AG10803 (cell line): Measurements from ENCODE around the gene FNDC3B.

Experiments
- DNase-seq: peaks from one replicate; pipeline ENCODE4 v3.0.0; 2010; ENCODE audit warnings: low read depth
- H3K4me3 ChIP-seq: 2 replicates; pipeline ENCODE4 v1.5.1; 2011; ENCODE audit warnings: mild to moderate bottlenecking, low read length, control low read depth
- TF ChIP-seq, protein P1 (sequence below): conservative IDR thresholded peaks from 2 replicates; pipeline ENCODE4 v1.5.1; 2011; ENCODE audit warnings: mild to moderate bottlenecking, low read length, control low read depth, inconsistent platforms

Gene FNDC3B

DNA sequence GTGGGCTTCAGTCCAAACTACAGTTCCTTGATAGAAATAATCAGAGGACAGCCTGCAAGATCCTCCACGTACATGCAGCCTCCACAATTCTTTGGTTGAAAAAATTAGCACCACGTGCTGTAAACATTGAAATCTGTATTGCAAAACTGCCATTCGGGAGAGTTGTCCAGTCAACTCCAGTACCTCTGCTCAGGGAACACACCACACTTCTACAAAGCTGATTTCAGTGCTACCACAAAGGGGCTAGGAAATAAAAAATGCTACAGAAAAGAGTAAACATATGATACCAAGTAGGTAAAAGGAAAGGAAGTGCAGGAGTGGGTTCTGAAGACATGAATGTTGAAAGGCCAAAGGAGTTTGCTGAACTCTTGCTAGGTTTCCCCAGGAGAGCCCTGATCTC lies 368.5 kb downstream of the FNDC3B start:
- TF ChIP-seq, protein P1, sequence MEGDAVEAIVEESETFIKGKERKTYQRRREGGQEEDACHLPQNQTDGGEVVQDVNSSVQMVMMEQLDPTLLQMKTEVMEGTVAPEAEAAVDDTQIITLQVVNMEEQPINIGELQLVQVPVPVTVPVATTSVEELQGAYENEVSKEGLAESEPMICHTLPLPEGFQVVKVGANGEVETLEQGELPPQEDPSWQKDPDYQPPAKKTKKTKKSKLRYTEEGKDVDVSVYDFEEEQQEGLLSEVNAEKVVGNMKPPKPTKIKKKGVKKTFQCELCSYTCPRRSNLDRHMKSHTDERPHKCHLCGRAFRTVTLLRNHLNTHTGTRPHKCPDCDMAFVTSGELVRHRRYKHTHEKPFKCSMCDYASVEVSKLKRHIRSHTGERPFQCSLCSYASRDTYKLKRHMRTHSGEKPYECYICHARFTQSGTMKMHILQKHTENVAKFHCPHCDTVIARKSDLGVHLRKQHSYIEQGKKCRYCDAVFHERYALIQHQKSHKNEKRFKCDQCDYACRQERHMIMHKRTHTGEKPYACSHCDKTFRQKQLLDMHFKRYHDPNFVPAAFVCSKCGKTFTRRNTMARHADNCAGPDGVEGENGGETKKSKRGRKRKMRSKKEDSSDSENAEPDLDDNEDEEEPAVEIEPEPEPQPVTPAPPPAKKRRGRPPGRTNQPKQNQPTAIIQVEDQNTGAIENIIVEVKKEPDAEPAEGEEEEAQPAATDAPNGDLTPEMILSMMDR, result no peak
- no peak for DNase-seq
- no peak overlapping the region for H3K4me3 ChIP-seq

DNA sequence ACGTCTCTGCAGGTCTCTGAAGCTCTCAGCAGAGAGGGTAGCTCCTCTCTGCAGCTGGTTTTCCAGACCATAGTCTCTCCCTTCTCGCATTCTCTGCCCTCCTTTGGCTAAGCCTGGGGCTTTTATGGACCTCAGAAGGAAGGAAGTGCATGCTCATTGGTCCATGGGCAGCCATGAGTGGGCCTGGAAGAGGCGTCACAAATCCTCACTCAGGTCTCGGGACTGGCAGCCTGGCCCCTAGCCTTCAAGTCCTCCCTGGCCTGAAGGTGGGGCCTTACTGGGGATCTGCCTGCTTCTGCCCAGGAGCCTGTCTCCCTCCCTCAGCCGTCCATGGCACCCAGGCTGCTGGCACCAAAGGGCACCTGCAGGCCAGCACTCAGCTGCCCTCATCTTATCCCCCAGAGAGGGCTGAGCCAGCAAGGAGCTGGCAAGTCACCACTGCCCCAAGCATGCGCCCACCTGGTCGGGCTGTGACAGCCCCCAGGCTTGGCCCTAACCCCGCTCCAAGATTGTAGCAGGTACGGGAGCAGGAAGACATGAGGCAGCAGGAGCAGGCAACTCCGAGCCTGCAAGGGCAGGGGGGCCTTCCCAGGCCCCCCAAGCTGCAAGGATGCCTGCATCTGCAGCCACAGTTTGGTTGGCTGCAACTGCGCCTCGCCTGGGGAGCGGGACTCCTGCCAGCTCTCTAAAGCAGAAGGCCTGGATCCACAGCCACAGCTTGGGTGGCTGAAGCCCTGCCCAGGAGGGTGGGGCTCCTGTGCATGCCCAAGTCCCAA lies 371.5 kb downstream of the FNDC3B start:
- DNase-seq, result no peak
- TF ChIP-seq, protein P1, result no peak
- no peak overlapping the region for H3K4me3 ChIP-seq

DNA sequence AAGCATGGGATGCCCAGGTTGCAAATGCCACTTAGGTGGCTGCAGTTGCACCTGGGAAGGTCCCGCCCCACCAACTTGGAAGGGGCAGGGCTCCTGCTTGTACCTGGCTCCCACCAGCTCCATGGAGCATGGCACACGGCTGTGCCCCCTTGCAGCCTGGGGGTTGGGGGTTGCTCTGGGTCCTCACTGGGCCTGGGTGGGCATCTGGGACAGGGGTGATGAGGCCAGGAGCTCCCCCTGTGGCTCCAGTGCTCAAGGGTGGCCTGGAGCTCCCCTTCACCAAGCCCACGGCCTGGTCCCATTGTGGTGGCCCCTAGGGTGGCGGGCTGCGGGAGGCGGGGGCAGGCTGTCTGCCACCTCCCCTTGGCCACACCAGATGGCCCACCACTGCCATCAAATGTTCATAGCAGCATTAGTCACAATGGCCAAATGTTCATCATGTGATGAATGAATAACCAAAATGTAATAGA lies 372.1 kb downstream of the FNDC3B start:
- TF ChIP-seq, protein P1, result no peak
- no peak overlapping the region for H3K4me3 ChIP-seq
- no peak for DNase-seq

DNA sequence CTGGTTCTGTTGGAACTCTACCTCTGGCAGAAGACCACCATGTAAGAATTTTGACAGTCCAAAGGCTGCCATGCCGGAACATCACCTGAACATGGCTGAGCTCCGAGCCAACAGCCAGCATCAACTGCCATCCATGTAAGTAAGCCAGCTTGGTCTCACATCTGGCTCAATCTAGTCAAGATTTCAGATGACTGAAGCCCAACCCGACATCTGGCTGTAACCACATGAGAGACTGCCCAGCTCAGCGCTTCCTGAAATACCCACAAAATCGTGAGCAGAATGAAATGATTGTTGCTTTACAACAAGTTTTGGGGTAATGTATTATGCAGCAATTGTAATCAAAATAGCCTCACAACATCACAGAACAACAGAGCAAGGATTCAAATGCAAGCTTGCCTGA lies 375.9 kb downstream of the FNDC3B start:
- TF ChIP-seq, protein P1, result no peak

DNA sequence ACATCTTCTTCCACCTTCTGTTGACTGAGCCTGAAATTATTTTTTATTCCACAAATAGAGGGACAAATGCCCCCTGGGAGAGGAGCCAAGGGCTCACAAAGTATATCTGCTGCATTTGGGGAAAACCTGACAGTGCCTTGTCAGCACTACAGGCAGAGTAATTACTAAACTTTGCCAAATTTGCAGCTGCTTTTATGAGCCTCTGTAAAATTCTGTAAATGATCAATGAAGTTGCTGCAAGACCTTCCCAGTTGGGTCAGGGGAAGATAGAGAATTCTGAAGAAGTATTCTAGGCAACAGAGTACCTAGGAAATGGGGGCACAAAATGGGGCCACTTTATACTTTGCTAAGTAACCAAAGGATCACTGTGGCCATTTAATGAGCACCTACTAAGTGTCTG lies 398.3 kb downstream of the FNDC3B start:
- TF ChIP-seq, protein P1, result no peak
- H3K4me3 ChIP-seq, result no peak overlapping the region
- DNase-seq, result no peak

More for the DNA sequence above, 375.9 kb downstream of the FNDC3B start:
- no peak overlapping the region for H3K4me3 ChIP-seq
- peak; percentile 34 for DNase-seq

DNA sequence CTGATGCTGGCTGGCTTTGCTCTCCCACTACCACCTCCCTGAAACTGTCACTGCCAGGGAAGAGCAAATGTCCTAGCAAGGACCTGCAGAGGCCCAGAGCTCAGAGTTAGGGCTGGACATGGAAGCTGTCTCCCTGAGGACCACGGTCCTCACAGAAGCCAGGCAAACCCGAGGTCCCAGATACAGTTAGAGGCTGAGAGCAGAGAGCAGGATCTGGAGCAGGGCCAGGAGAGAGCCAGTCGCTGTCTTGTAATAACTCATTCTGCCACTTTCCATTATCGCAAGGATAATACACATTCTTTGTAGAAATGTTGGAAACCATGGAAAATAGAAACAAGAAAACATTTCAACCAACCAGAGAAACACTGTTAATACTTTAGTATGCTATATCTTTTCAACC lies 398.8 kb downstream of the FNDC3B start:
- TF ChIP-seq, protein P1, result no peak
- DNase-seq, result no peak
- H3K4me3 ChIP-seq, result no peak overlapping the region

DNA sequence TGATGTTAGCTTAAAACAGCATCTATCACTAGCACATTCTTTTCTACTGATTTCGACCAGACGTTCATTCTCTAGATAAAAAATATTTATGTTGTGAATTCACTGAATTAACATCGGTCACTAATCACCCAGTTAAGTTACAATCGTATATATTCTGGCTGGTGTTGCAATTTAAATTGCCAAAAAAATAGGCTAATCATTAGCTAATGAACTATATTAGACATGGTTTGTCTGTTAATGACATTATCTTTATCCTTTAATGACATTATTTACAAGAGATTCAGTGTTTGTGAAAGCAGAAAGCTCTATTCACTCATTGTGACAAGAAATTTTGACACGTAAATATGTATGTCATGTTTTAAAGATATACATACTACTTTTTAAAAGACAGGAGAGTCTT lies 402.2 kb downstream of the FNDC3B start:
- TF ChIP-seq, protein P1, result no peak
- no peak for DNase-seq
- H3K4me3 ChIP-seq, result no peak overlapping the region
